ENCODE measurements around the gene CDY2A. TPM values are rescaled to one million over a fixed set of nuclear protein-coding genes. Genes with fewer than 3 reads are reported as not detected.

CDY2A gene, protein sequence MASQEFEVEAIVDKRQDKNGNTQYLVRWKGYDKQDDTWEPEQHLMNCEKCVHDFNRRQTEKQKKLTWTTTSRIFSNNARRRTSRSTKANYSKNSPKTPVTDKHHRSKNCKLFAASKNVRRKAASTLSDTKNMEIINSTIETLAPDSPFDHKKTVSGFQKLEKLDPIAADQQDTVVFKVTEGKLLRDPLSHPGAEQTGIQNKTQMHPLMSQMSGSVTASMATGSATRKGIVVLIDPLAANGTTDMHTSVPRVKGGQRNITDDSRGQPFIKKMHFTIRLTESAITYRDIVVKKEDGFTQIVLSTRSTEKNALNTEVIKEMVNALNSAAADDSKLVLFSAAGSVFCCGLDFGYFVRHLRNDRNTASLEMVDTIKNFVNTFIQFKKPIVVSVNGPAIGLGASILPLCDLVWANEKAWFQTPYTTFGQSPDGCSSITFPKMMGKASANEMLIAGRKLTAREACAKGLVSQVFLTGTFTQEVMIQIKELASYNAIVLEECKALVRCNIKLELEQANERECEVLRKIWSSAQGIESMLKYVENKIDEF
- total RNA-seq, result not detected

DNA sequence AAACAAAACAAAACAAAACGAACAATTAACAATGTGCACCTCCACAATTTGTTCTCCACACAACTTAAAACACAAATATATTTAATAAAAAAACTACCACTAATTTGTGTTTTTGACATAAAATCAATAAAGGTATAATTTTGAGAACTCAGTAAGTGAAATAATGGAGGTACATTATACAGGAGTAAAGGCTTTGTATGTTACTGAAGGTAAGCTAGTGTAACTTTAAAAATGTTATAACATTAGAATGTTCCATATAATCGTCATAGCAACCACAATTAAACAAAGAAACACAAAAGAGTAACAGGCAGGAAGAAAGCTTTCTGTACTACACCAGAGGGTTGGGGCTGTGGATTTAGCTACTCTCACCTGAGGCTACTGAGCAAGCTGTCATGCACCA, at the start of gene CDY2A:
CDY2A (plus strand) TSS at position 301 of the 400 bp plus-strand sequence. CDS start 328 bp downstream, outside the sequence.

Other genes starting within 250 kb of the CDY2A start
- gene CDY2B, start 145.6 kb upstream of the CDY2A start, total RNA-seq, result not detected